Karpas-422 (cell line): ENCODE measurements around the gene C1orf141. TPM values are rescaled to one million over a fixed set of nuclear protein-coding genes. Genes with fewer than 3 reads are reported as not detected.
"Not testable (repeated sequence)": the region's sequence is repeated elsewhere in the genome, so short reads cannot be mapped to it uniquely, and the experiment has no call there.

Experiments
- DNase-seq: peaks from one replicate; pipeline ENCODE4 v3.0.0-alpha.2; 2015
- H2AFZ ChIP-seq: fragments of 200-600 bp; sonication (generic); 2 replicates; pipeline ENCODE4 v1.6.1; 2014; ENCODE audit warnings: antibody characterized with exemption, low read length, mixed read lengths
- H3K27ac ChIP-seq: fragments of 200-600 bp; sonication (generic); 2 replicates; pipeline ENCODE4 v1.5.1; 2014; ENCODE audit warnings: mild to moderate bottlenecking, low read length, moderate library complexity
- H3K27me3 ChIP-seq: fragments of 200-600 bp; sonication (generic); 2 replicates; pipeline ENCODE4 v1.6.1; 2014; ENCODE audit warnings: low read length, mixed read lengths
- H3K36me3 ChIP-seq: fragments of 200-600 bp; sonication (generic); 2 replicates; pipeline ENCODE4 v1.6.1; 2014; ENCODE audit warnings: low read length, mixed read lengths; ENCODE audit not compliant: insufficient read depth
- H3K4me1 ChIP-seq: fragments of 200-600 bp; sonication (generic); 2 replicates; pipeline ENCODE4 v1.6.1; 2014; ENCODE audit warnings: mild to moderate bottlenecking, low read length, mixed read lengths
- H3K4me2 ChIP-seq: fragments of 200-600 bp; sonication (generic); 2 replicates; pipeline ENCODE4 v1.6.1; 2014; ENCODE audit warnings: low read length, low read depth, mild to moderate bottlenecking; ENCODE audit not compliant: poor library complexity, severe bottlenecking
- H3K4me3 ChIP-seq: fragments of 200-600 bp; sonication (generic); 2 replicates; pipeline ENCODE4 v1.5.1; 2014; ENCODE audit warnings: mild to moderate bottlenecking, antibody characterized with exemption, low read length, mixed read lengths
- H3K79me2 ChIP-seq: fragments of 200-600 bp; sonication (generic); 2 replicates; pipeline ENCODE4 v1.6.1; 2014; ENCODE audit warnings: mild to moderate bottlenecking, low read length, mixed read lengths
- H3K9ac ChIP-seq: fragments of 200-600 bp; sonication (generic); 2 replicates; pipeline ENCODE4 v1.6.0; 2014; ENCODE audit warnings: low read length
- H3K9me2 ChIP-seq: fragments of 200-600 bp; sonication (generic), shearing (Covaris generic); replicated peaks from 2 replicates; pipeline ENCODE4 v1.6.0; 2014; ENCODE audit warnings: mild to moderate bottlenecking, low read length, moderate library complexity; ENCODE audit not compliant: insufficient read depth
- H3K9me3 ChIP-seq: fragments of 300-700, 200-600 bp; sonication (generic); 2 replicates; pipeline ENCODE4 v1.6.1; 2014; ENCODE audit warnings: low read length, mixed read lengths
- H4K20me1 ChIP-seq: fragments of 200-600 bp; sonication (generic); 2 replicates; pipeline ENCODE4 v1.6.1; 2014; ENCODE audit warnings: mild to moderate bottlenecking, antibody characterized with exemption, low read length, low read depth; ENCODE audit not compliant: insufficient read depth
- total RNA-seq: library from RNA; depleted of rRNA; stranded (reverse); fragments of >200 nt; shearing (Covaris generic); gene quantifications from 2 replicates; pipeline ENCODE4 v1.2.3, GENCODE V29; 2014; ENCODE audit warnings: low replicate concordance

Gene C1orf141
- total RNA-seq, 1 experiment from 2014 or later: not detected

DNA sequence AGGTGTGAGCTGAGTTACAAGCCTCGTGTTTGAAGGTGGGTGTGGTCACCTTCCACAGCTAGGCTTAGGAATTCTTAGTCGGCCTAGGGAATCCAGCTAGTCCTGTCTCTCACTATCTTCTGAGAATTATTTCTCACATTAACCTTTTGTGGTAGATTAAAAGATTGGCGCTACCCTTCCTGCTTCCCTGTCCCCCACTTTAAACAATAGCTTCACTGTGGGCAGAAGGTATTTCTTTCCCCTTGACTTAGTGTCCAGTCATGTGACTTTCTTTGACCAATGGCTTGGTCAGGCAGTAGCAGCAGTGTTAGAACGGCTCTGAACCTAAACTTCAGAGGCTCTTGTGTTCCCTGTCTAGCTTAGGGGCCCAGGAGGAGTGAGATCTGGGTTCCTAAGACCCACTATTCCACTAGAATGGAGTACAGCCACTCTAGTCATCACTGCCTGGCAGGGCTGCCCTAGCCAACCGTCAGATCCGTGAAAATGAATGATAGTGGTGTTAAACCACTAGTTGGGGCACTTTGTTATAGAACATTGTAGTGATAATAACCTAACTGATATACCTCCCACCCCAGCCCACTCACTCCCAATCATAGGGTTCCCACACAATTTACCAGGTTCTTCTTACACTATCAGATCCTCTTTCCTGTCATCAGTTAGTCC lies 13.9 kb upstream of the C1orf141 start:
- H3K9ac ChIP-seq: 0 out of 2 replicates have a peak overlapping the region, but pooled peaks have one; percentile 19
- H3K4me3 ChIP-seq: no peak overlapping the region
- no peaks in the 10 kb centered on the region for H3K79me2 ChIP-seq
- no peak overlapping the region for H3K27ac ChIP-seq
- H3K4me2 ChIP-seq: peak overlapping the region; percentile 25
- no peaks in the 10 kb centered on the region for H4K20me1 ChIP-seq
- DNase-seq: no peak
- no peaks in the 10 kb centered on the region for H3K9me3 ChIP-seq
- H3K27me3 ChIP-seq: no peaks in the 10 kb centered on the region
- peak overlapping the region; percentile 77 for H2AFZ ChIP-seq
- H3K36me3 ChIP-seq: no peaks in the 10 kb centered on the region
- H3K4me1 ChIP-seq: peaks cover 21% of the 10 kb centered on the region
- H3K9me2 ChIP-seq: no peaks in the 10 kb centered on the region

DNA sequence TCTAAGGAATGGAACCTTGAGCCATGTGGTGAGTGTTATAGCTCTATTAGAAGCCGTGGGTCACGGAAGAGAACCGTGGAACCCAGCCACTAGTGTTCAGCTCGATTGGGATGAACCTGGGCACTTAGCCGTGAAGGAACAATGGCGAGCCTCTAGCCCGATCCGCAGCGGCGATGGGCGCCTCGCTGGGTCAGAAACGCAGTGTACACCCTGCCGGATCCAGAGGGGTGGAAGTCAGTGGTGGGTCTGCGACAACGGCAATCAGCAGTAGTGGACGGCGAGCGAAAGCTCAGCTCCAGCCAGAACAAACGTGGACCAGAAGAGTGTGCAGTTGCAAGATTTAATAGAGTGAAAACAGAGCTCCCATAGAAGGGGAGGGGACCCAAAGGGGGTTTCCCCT lies 13.2 kb upstream of the C1orf141 start:
- not testable (repeated sequence) for H3K79me2 ChIP-seq, H2AFZ ChIP-seq, H3K9me2 ChIP-seq, H3K9me3 ChIP-seq, H3K27ac ChIP-seq, H3K4me2 ChIP-seq, H3K4me3 ChIP-seq, H3K27me3 ChIP-seq, H4K20me1 ChIP-seq, H3K9ac ChIP-seq, DNase-seq, H3K36me3 ChIP-seq
- peaks cover 21% of the 10 kb centered on the region for H3K4me1 ChIP-seq

DNA sequence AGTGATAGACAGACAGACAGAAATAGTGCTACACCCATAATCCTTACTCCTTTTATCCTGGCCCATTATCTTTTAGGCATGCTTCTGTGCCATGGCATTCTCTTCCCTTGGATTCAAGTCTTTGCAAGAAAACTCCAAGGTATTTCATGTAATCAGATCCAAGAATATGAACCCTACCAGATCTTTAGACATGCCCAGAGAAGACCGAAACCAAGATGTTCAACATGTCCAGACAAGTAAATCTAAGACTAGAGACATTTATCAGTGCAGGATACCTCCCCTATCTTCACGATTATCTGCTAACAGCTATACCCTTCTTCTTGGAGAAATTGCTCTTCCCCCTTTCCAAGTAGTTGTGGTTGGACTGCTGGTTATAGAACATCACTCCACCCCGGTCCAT lies 11.8 kb upstream of the C1orf141 start:
- Histone ChIP-seq H3K9me3 (no peaks in the 10 kb centered on the region), H3K4me1 (peaks cover 21% of the 10 kb centered on the region), H3K4me3 (no peak overlapping the region), H3K9me2 (no peaks in the 10 kb centered on the region), H3K9ac (no peak overlapping the region), H3K36me3 (no peaks in the 10 kb centered on the region), H2AFZ (no peak overlapping the region), H3K4me2 (no peak overlapping the region), H3K27me3 (no peaks in the 10 kb centered on the region), H4K20me1 (no peaks in the 10 kb centered on the region), H3K27ac (no peak overlapping the region), H3K79me2 (no peaks in the 10 kb centered on the region)
- DNase-seq: no peak

DNA sequence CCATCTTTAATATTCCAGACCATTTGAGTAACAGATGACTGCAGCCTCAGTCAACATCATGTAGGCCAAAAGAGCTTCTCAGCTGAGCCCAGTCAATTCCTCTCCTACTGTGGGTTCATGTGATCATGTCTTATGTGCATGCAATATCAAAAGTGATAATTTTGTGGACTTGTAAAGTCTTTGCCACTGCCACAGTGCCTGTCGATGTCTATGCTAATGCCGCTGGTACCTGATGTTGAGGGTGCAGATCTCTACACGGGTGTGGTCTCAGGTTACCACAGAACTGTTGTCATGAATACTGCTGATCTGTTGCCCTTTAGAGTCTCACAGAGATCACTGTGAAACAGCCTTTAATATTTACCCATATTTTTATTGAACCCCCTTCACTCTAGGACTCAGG lies 11.3 kb upstream of the C1orf141 start:
- no peak overlapping the region for H2AFZ ChIP-seq
- H3K27me3 ChIP-seq: no peaks in the 10 kb centered on the region
- H4K20me1 ChIP-seq: no peaks in the 10 kb centered on the region
- H3K9me2 ChIP-seq: no peaks in the 10 kb centered on the region
- H3K4me2 ChIP-seq: no peak overlapping the region
- peaks cover 21% of the 10 kb centered on the region for H3K4me1 ChIP-seq
- H3K4me3 ChIP-seq: no peak overlapping the region
- no peaks in the 10 kb centered on the region for H3K36me3 ChIP-seq
- H3K9me3 ChIP-seq: no peaks in the 10 kb centered on the region
- no peak for DNase-seq
- no peak overlapping the region for H3K9ac ChIP-seq
- no peaks in the 10 kb centered on the region for H3K79me2 ChIP-seq
- no peak overlapping the region for H3K27ac ChIP-seq

DNA sequence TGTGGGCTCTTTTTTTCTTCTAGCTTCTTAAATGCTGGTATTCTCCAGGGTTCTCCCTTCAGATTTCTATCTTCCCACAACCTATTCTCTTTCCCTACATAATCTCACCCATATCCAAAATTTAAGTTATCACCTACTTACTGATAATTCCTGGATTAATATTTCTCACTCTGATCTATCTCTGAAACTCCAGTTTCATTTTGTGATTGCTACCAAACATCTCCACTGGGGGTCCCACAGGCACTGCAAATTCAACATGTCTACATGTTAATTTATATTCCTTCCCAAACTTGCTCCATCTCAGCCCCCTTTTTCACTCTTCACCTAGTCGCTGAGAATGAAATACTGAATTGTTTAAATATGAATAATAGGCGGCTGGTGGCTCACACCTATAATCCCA lies 9.9 kb upstream of the C1orf141 start:
- no peak overlapping the region for H2AFZ ChIP-seq
- H3K9ac ChIP-seq: no peak overlapping the region
- H3K4me3 ChIP-seq: no peak overlapping the region
- no peaks in the 10 kb centered on the region for H4K20me1 ChIP-seq
- H3K27me3 ChIP-seq: no peaks in the 10 kb centered on the region
- peak; percentile 58 for DNase-seq
- H3K4me1 ChIP-seq: peaks cover 17% of the 10 kb centered on the region
- no peaks in the 10 kb centered on the region for H3K9me3 ChIP-seq
- H3K9me2 ChIP-seq: no peaks in the 10 kb centered on the region
- H3K4me2 ChIP-seq: no peak overlapping the region
- H3K27ac ChIP-seq: no peak overlapping the region
- no peaks in the 10 kb centered on the region for H3K36me3 ChIP-seq
- H3K79me2 ChIP-seq: no peaks in the 10 kb centered on the region

DNA sequence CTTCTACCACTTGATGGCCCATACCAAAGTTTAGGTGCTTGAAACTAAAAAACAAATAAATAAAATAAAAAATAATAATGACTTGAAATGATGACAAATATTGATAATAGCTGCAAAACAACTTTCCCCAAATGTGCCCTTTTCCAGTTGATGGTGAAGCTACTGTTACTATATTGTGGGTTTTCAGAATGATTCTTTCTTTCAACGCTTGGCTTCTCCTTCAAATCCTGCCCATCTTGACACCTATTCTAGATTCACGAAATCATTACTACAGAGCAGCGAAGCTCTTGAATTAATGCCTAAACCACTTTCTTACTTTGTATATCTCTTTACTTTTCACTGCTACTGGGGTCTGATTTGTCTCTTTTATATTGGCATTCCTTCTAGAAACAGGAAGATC lies 9.2 kb upstream of the C1orf141 start:
- H3K27me3 ChIP-seq: no peaks in the 10 kb centered on the region
- H4K20me1 ChIP-seq: no peaks in the 10 kb centered on the region
- no peak overlapping the region for H3K4me2 ChIP-seq
- no peak overlapping the region for H3K9ac ChIP-seq
- no peaks in the 10 kb centered on the region for H3K36me3 ChIP-seq
- H3K9me2 ChIP-seq: no peaks in the 10 kb centered on the region
- H3K79me2 ChIP-seq: no peaks in the 10 kb centered on the region
- H3K27ac ChIP-seq: no peak overlapping the region
- no peaks in the 10 kb centered on the region for H3K9me3 ChIP-seq
- H2AFZ ChIP-seq: no peak overlapping the region
- H3K4me1 ChIP-seq: peaks cover 10% of the 10 kb centered on the region
- DNase-seq: no peak
- no peak overlapping the region for H3K4me3 ChIP-seq

DNA sequence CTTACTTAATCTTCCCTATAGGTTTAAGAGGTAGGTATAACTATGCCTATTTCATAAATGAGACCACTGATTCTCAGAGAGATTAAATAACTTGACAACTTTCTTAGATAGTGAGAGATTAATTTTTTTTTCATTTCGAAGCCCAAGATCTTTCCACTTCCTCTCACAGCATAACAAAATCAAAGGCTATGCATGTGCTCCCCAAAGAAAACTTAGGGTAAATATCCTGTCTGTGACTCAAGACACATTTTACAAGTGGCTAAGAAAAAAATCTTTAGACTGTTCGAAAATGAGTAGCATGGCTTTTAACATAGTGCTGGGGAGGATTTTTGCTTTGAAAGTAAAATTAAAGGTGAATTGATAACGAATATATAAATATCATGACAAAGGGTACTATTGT lies 8.2 kb upstream of the C1orf141 start:
- H2AFZ ChIP-seq: no peak overlapping the region
- no peaks in the 10 kb centered on the region for H3K27me3 ChIP-seq

DNA sequence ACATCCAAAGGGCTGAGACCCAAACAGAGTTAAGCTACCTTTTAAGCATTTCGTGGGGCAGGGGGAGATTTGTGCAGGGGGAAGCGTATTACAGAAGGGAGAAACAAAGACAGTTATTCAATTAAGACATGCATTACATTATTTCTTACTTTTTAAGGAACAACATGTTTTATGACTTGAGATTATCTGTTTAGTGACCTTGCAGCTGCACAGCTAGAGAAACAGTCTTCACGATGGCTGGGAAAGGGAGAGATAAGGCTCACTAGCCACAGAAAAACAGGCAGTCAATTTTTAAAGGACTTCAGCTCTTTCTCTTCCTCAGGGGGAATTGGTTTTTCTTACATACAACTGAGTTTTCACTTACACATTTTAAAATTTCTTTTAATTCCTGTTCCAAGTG lies 7.1 kb upstream of the C1orf141 start:
- not testable (repeated sequence) for H3K79me2 ChIP-seq, H3K4me3 ChIP-seq, H3K4me1 ChIP-seq, DNase-seq, H3K4me2 ChIP-seq, H3K36me3 ChIP-seq, H4K20me1 ChIP-seq, H2AFZ ChIP-seq, H3K9ac ChIP-seq, H3K9me2 ChIP-seq, H3K27ac ChIP-seq, H3K27me3 ChIP-seq, H3K9me3 ChIP-seq

More for the DNA sequence above, 8.2 kb upstream of the C1orf141 start:
- no peaks in the 10 kb centered on the region for H4K20me1 ChIP-seq
- no peak overlapping the region for H3K4me3 ChIP-seq
- no peaks in the 10 kb centered on the region for H3K9me3 ChIP-seq
- H3K79me2 ChIP-seq: no peaks in the 10 kb centered on the region
- H3K4me1 ChIP-seq: peaks cover 4% of the 10 kb centered on the region; the same call in 1 of the 2 replicates
- no peaks in the 10 kb centered on the region for H3K36me3 ChIP-seq
- no peak overlapping the region for H3K4me2 ChIP-seq
- no peak for DNase-seq
- no peaks in the 10 kb centered on the region for H3K9me2 ChIP-seq
- H3K9ac ChIP-seq: no peak overlapping the region
- H3K27ac ChIP-seq: no peak overlapping the region
